GM12873 (cell line): ENCODE results near the gene NRN1L.
A peak's percentile ranks its signal among the peaks of the same experiment; 100 is the strongest.

Experiments
- TF ChIP-seq, protein P1 (sequence below): IDR thresholded peaks from 2 replicates; pipeline ENCODE4 v1.5.1; 2012; ENCODE audit warnings: low read depth, mild to moderate bottlenecking, moderate library complexity, low read length, control low read depth; ENCODE audit not compliant: insufficient read depth; ENCODE audit errors: missing control alignments

Gene NRN1L

DNA sequence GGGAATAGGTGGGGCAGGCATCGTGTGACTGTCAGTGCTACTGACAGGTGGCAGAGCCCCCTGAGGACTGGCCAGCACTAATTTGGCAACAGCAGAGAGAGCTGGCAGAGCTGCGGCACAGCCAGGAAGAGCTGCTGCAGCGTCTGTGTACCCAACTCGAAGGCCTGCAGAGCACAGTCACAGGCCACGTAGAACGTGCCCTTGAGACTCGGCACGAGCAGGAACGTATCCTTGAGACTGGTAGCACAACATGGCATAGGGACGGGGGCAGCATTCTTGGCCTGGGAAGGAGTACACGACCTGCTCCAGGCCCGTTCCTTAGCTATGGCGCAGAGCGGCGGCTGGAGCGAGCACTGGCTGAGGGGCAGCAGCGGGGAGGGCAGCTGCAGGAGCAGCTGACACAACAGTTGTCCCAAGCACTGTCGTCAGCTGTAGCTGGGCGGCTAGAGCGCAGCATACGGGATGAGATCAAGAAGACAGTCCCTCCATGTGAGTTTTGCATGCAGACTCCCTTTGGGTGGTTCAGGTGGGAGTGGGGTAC, 3.0 kb upstream of the NRN1L start:
- TF ChIP-seq, protein P1, sequence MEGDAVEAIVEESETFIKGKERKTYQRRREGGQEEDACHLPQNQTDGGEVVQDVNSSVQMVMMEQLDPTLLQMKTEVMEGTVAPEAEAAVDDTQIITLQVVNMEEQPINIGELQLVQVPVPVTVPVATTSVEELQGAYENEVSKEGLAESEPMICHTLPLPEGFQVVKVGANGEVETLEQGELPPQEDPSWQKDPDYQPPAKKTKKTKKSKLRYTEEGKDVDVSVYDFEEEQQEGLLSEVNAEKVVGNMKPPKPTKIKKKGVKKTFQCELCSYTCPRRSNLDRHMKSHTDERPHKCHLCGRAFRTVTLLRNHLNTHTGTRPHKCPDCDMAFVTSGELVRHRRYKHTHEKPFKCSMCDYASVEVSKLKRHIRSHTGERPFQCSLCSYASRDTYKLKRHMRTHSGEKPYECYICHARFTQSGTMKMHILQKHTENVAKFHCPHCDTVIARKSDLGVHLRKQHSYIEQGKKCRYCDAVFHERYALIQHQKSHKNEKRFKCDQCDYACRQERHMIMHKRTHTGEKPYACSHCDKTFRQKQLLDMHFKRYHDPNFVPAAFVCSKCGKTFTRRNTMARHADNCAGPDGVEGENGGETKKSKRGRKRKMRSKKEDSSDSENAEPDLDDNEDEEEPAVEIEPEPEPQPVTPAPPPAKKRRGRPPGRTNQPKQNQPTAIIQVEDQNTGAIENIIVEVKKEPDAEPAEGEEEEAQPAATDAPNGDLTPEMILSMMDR = no peak

DNA sequence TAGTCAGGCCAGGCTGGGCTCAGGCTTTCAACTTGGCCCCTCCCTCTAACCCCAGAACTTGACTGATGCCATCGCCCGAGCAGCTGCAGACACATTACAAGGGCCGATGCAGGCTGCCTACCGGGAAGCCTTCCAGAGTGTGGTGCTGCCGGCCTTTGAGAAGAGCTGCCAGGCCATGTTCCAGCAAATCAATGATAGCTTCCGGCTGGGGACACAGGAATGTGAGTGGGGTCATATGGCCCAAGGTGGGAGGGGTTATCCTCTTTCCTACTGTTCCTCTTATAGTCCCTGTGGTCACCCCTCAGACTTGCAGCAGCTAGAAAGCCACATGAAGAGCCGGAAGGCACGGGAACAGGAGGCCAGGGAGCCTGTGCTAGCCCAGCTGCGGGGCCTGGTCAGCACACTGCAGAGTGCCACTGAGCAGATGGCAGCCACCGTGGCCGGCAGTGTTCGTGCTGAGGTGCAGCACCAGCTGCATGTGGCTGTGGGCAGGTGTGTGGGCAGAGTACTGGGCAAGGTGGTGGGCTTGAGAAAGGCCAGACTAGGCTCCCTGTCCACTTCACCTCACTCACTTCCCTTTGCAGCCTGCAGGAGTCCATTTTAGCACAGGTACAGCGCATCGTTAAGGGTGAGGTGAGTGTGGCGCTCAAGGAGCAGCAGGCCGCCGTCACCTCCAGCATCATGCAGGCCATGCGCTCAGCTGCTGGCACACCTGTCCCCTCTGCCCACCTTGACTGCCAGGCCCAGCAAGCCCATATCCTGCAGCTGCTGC, 2.1 kb upstream of the NRN1L start:
- TF ChIP-seq, protein P1 = no peak

DNA sequence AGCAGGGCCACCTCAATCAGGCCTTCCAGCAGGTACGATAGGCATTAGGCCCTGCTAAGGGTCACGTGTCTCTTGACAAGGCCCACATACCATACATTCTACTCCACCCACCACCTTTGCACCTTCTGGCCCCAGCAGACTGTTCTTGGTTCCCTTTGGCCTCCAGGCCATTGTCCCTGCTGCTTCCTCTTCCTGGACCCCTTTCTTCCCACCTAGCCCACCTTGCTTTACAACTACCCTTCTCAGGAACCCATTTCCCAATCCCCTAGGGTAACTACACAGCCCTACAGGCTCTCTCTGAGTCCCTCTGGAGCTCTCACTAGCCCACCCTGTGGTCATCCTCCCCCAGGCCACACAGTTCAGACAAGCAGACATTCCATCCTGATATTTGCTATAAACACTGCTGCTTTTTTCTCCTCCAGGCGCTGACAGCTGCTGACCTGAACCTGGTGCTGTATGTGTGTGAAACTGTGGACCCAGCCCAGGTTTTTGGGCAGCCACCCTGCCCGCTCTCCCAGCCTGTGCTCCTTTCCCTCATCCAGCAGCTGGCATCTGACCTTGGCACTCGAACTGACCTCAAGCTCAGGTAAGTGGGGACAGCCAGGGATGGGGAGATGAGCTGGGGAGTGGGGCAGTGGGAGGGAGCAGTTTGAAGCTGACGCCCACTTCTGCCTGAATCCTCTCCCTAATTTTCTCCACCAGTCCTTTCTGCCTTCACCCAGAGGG, 1.4 kb upstream of the NRN1L start:
- TF ChIP-seq, protein P1 = no peak

DNA sequence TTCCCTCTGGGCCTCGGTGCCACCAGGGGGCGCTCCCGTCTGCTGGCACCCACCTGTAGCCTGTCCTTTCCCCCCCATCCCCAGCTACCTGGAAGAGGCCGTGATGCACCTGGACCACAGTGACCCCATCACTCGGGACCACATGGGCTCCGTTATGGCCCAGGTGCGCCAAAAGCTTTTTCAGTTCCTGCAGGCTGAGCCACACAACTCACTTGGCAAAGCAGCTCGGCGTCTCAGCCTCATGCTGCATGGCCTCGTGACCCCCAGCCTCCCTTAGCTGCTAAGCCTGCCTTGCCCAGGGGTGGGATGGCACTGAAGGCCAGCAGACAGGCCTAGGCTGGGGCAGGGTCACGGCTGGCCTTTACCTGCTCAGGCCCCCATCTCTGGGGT, 818 bp upstream of the NRN1L start:
- TF ChIP-seq, protein P1 = peak; percentile 94

DNA sequence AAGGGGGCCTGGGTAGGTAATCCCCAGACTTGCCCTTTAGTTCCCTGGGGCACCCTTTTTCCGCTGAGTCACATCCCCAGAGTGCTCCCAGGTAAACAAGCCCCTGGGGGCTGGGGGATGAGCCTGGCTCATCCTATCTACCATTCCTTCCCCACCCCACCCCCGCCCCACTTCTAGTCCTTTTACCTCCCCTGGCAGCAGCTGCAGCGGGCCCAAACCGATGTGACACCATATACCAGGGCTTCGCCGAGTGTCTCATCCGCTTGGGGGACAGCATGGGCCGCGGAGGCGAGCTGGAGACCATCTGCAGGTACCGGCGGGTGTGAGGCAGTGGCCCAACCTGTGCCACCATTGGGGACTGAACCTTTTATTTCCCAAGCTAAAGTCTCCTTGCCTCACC, 860 bp downstream of the NRN1L start:
- TF ChIP-seq, protein P1 = no peak

DNA sequence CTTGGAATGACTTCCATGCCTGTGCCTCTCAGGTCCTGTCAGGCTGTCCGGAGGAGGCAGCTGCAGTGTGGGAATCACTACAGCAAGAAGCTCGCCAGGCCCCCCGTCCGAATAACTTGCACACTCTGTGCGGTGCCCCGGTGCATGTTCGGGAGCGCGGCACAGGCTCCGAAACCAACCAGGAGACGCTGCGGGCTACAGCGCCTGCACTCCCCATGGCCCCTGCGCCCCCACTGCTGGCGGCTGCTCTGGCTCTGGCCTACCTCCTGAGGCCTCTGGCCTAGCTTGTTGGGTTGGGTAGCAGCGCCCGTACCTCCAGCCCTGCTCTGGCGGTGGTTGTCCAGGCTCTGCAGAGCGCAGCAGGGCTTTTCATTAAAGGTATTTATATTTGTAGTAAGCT, 1.3 kb downstream of the NRN1L start:
- TF ChIP-seq, protein P1 = no peak

DNA sequence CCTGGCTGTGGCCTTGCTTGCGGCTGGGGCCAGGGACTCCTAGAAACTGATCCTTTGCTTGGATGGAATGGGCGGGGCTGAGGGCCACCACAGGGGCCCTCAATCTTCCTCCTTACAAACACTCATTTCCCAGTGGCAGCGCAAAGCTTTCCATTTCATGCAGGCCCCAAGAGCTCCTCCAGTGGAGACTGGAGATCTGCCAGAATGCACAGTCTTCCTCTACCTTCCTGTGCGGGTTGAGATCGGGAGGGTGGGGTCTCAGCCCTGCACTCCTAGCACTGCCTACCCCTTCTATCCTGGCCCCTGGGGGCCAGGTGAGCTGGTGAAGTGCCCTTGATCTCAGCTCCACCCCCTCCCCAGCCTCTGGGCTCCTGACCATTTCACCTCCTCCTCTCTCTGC, 1.7 kb downstream of the NRN1L start:
- TF ChIP-seq, protein P1 = no peak
